Liver (tissue), 9 donors: ENCODE data around the gene DUS4L. TPM values are rescaled to one million over a fixed set of nuclear protein-coding genes. Genes with fewer than 3 reads are reported as not detected.

Experiments
- DNase-seq: peaks from one replicate; pipeline ENCODE4 v3.0.0-alpha.2; 2017; ENCODE audit warnings: low spot score
- H3K27ac ChIP-seq, 2 donors: one replicate each; pipeline ENCODE4 v1.7.0; 2013; ENCODE audit warnings: inconsistent platforms in 2 of 2, low read length in 2 of 2, control low read depth in 1 of 2, low read depth in 1 of 2, mild to moderate bottlenecking in 1 of 2
- H3K27me3 ChIP-seq, 4 donors: one replicate each; pipeline versions ENCODE4 v1.6.1 to v1.7.0; 2013; ENCODE audit warnings: low read length in 3 of 4, inconsistent platforms in 1 of 4, mild to moderate bottlenecking in 1 of 4, moderate library complexity in 1 of 4; ENCODE audit not compliant: control insufficient read depth in 4 of 4, insufficient read depth in 4 of 4
- H3K36me3 ChIP-seq, 4 donors: one replicate each; pipeline versions ENCODE4 v1.6.1 to v1.7.0; 2013; ENCODE audit warnings: low read length in 3 of 4, mild to moderate bottlenecking in 3 of 4, low read depth in 1 of 4, moderate library complexity in 1 of 4; ENCODE audit not compliant: control insufficient read depth in 4 of 4, insufficient read depth in 3 of 4
- H3K4me1 ChIP-seq, 4 donors: one replicate each; pipeline versions ENCODE4 v1.6.1 to v1.7.0; 2013; ENCODE audit warnings: low read length in 3 of 4, mild to moderate bottlenecking in 3 of 4, moderate library complexity in 1 of 4; ENCODE audit not compliant: control insufficient read depth in 4 of 4, insufficient read depth in 4 of 4
- H3K4me3 ChIP-seq, 3 donors: one replicate each; pipeline versions ENCODE4 v1.6.1 to v1.7.0; 2013; ENCODE audit warnings: low read length in 3 of 3, control low read depth in 1 of 3, low read depth in 1 of 3, mild to moderate bottlenecking in 1 of 3
- H3K9ac ChIP-seq, 2 donors: one replicate each; pipeline ENCODE4 v1.7.0; 2013; ENCODE audit warnings: low read length in 2 of 2, mild to moderate bottlenecking in 2 of 2, moderate library complexity in 2 of 2, control low read depth in 1 of 2, low read depth in 1 of 2
- H3K9me3 ChIP-seq, 4 donors: one replicate each; pipeline versions ENCODE4 v1.6.1 to v1.7.0; 2013; ENCODE audit warnings: low read length in 3 of 4; ENCODE audit not compliant: control insufficient read depth in 4 of 4
- EGR1 ChIP-seq, 2 donors: IDR thresholded peaks; 2 replicates each; pipeline ENCODE4 v1.6.1; 2016 to 2018; ENCODE audit warnings: antibody characterized with exemption in 2 of 2, low read depth in 2 of 2
- FOXA1 ChIP-seq: IDR thresholded peaks from 2 replicates; pipeline ENCODE4 v1.6.1; 2016; ENCODE audit warnings: antibody characterized with exemption
- FOXA2 ChIP-seq: IDR thresholded peaks from 2 replicates; pipeline ENCODE4 v1.6.1; 2016; ENCODE audit warnings: antibody characterized with exemption
- GABPA ChIP-seq, 2 donors: IDR thresholded peaks in 1 of 2; conservative IDR thresholded peaks in 1 of 2; 2 replicates each; pipeline ENCODE4 v1.6.1; 2016; ENCODE audit warnings: antibody characterized with exemption in 2 of 2, mild to moderate bottlenecking in 1 of 2, moderate library complexity in 1 of 2
- HNF4A ChIP-seq, 2 donors: conservative IDR thresholded peaks; 2 replicates each; pipeline ENCODE4 v1.6.1; 2016; ENCODE audit warnings: antibody characterized with exemption in 2 of 2, mild to moderate bottlenecking in 2 of 2
- HNF4G ChIP-seq: IDR thresholded peaks from 2 replicates; pipeline ENCODE4 v1.6.1; 2016; ENCODE audit warnings: antibody characterized with exemption
- JUND ChIP-seq, 2 donors: IDR thresholded peaks; 2 replicates each; pipeline ENCODE4 v1.6.1; 2016; ENCODE audit warnings: antibody characterized with exemption in 2 of 2
- NR2F2 ChIP-seq: IDR thresholded peaks from 2 replicates; pipeline ENCODE4 v1.6.1; 2016; ENCODE audit warnings: antibody characterized with exemption
- RAD21 ChIP-seq, 2 donors: IDR thresholded peaks; 2 replicates each; pipeline ENCODE4 v1.6.1; 2016; ENCODE audit warnings: antibody characterized with exemption in 2 of 2, mild to moderate bottlenecking in 2 of 2
- RXRA ChIP-seq, 2 donors: IDR thresholded peaks; 2 replicates each; pipeline ENCODE4 v1.6.1; 2017 to 2018; ENCODE audit warnings: antibody characterized with exemption in 2 of 2, mild to moderate bottlenecking in 1 of 2
- SP1 ChIP-seq: IDR thresholded peaks from 2 replicates; pipeline ENCODE4 v1.6.1; 2018; ENCODE audit warnings: antibody characterized with exemption, mild to moderate bottlenecking
- TAF1 ChIP-seq: conservative IDR thresholded peaks from 2 replicates; pipeline ENCODE4 v1.6.1; 2016; ENCODE audit warnings: antibody characterized with exemption, mild to moderate bottlenecking
- YY1 ChIP-seq: IDR thresholded peaks from 2 replicates; pipeline ENCODE4 v1.6.1; 2016; ENCODE audit warnings: antibody characterized with exemption, mild to moderate bottlenecking
- WGBS: extraction: QIAGEN DNeasy Blood & Tissue Kit; methylation state at CpG from one replicate; pipeline ENCODE4 v1.1.7; 2013; 5-methylcytosine and 5-hydroxymethylcytosine counted together
- polyA plus RNA-seq, 2 donors: library from polyadenylated mRNA; stranded (reverse) in 1 of 2; unstranded in 1 of 2; fragments of 200-250 nt in 1 of 2; fragments of >200 nt in 1 of 2; fragmentation: Nextera tagmentation in 1 of 2; extraction: Ambion mirVana in 1 of 2; gene quantifications; one replicate each; pipeline versions ENCODE4 v1.2.1 to v1.2.3, GENCODE V29; 2013 to 2015
- total RNA-seq, 2 donors: library from RNA; depleted of rRNA; stranded (reverse); fragments of >200 nt; gene quantifications; one replicate each; pipeline ENCODE4 v1.2.3, GENCODE V29; 2014
- TF ChIP-seq, protein P1 (sequence below): fragments of 150-350 bp; IDR thresholded peaks from 2 replicates; pipeline ENCODE4 v1.5.1; 2017; ENCODE audit warnings: improper control_type of control experiment, low read depth, low read length; ENCODE audit not compliant: missing input control
- TF ChIP-seq, protein P2 (sequence below): IDR thresholded peaks from 2 replicates; pipeline ENCODE4 v1.6.1; 2016; ENCODE audit warnings: antibody characterized with exemption
- TF ChIP-seq, protein P3 (sequence below): IDR thresholded peaks from 2 replicates; pipeline ENCODE4 v1.6.1; 2016; ENCODE audit warnings: antibody characterized with exemption, mild to moderate bottlenecking
- TF ChIP-seq, protein P4 (sequence below): IDR thresholded peaks from 2 replicates; pipeline ENCODE4 v1.6.1; 2016; ENCODE audit warnings: antibody characterized with exemption
- TF ChIP-seq, protein P5 (sequence below): IDR thresholded peaks from 2 replicates; pipeline ENCODE4 v1.6.1; 2016; ENCODE audit warnings: antibody characterized with exemption
- donor health status: healthy.
- donor health status: healthy.
- donor health status: healthy.
- donor health status: healthy.
- donor health status: healthy.

The DUS4L gene
- total and polyA plus RNA-seq, 4 donors: 1.9 to 5.3 (median 3.5) TPM

DNA sequence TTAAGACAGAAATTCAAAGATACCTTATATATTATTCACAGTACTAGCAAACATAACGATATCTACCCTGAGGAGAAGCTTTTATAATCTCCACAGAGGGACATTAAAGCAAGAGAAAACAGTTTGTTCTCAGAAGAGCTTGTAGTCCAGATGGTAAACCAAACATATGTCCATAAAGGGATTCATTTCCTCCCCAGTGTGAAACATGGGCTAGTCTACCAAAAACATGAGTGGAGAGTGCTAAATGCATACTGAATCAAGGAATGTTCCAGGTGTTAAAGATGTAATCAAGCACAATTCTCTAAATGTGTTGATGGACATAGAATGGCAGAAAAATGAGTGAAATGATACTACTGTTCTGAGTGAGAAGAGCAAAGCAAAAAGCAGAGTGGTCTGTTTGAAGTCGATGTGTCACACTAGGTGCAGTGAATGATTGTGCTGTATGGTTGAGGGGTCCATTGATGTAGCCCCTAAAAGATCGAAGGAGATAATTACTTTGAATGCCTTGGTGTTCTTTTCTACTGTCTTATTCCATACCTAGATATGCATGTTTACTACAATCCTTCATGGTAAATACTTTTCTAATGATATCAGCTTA is 41.5 kb downstream of the DUS4L start:
- Histone ChIP-seq H3K27ac (no peak overlapping the region), H3K4me3 (no peak overlapping the region), H3K27me3 (no peaks in the 10 kb centered on the region), H3K9ac (no peak overlapping the region), H3K36me3 (peaks cover 0 to 7% (median 4%) of the 10 kb centered on the region in 4 donors), H3K9me3 (no peaks in the 10 kb centered on the region), H3K4me1 (peaks cover 0 to 2% (median 0%) of the 10 kb centered on the region in 4 donors)
- TF ChIP-seq, protein P1, sequence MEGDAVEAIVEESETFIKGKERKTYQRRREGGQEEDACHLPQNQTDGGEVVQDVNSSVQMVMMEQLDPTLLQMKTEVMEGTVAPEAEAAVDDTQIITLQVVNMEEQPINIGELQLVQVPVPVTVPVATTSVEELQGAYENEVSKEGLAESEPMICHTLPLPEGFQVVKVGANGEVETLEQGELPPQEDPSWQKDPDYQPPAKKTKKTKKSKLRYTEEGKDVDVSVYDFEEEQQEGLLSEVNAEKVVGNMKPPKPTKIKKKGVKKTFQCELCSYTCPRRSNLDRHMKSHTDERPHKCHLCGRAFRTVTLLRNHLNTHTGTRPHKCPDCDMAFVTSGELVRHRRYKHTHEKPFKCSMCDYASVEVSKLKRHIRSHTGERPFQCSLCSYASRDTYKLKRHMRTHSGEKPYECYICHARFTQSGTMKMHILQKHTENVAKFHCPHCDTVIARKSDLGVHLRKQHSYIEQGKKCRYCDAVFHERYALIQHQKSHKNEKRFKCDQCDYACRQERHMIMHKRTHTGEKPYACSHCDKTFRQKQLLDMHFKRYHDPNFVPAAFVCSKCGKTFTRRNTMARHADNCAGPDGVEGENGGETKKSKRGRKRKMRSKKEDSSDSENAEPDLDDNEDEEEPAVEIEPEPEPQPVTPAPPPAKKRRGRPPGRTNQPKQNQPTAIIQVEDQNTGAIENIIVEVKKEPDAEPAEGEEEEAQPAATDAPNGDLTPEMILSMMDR: no peak
- TF ChIP-seq YY1 (no peak), GABPA (IDR thresholded peaks at IDR 0.05 in 1 of 2, conservative IDR thresholded peaks at IDR 0.05 in 1 of 2) (no peak), FOXA2 (no peak), SP1 (no peak), NR2F2 (no peak), RAD21 (IDR thresholded peaks at IDR 0.05) (no peak), TAF1 (no peak), RXRA (IDR thresholded peaks at IDR 0.05) (no peak), HNF4G (no peak), JUND (IDR thresholded peaks at IDR 0.05) (no peak), HNF4A (conservative IDR thresholded peaks at IDR 0.05) (no peak), EGR1 (IDR thresholded peaks at IDR 0.05; ENCODE audit: low read depth in 2 of 2) (no peak), FOXA1 (no peak)
- TF ChIP-seq, protein P2, sequence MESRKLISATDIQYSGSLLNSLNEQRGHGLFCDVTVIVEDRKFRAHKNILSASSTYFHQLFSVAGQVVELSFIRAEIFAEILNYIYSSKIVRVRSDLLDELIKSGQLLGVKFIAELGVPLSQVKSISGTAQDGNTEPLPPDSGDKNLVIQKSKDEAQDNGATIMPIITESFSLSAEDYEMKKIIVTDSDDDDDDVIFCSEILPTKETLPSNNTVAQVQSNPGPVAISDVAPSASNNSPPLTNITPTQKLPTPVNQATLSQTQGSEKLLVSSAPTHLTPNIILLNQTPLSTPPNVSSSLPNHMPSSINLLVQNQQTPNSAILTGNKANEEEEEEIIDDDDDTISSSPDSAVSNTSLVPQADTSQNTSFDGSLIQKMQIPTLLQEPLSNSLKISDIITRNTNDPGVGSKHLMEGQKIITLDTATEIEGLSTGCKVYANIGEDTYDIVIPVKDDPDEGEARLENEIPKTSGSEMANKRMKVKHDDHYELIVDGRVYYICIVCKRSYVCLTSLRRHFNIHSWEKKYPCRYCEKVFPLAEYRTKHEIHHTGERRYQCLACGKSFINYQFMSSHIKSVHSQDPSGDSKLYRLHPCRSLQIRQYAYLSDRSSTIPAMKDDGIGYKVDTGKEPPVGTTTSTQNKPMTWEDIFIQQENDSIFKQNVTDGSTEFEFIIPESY: no peak
- TF ChIP-seq, protein P3, sequence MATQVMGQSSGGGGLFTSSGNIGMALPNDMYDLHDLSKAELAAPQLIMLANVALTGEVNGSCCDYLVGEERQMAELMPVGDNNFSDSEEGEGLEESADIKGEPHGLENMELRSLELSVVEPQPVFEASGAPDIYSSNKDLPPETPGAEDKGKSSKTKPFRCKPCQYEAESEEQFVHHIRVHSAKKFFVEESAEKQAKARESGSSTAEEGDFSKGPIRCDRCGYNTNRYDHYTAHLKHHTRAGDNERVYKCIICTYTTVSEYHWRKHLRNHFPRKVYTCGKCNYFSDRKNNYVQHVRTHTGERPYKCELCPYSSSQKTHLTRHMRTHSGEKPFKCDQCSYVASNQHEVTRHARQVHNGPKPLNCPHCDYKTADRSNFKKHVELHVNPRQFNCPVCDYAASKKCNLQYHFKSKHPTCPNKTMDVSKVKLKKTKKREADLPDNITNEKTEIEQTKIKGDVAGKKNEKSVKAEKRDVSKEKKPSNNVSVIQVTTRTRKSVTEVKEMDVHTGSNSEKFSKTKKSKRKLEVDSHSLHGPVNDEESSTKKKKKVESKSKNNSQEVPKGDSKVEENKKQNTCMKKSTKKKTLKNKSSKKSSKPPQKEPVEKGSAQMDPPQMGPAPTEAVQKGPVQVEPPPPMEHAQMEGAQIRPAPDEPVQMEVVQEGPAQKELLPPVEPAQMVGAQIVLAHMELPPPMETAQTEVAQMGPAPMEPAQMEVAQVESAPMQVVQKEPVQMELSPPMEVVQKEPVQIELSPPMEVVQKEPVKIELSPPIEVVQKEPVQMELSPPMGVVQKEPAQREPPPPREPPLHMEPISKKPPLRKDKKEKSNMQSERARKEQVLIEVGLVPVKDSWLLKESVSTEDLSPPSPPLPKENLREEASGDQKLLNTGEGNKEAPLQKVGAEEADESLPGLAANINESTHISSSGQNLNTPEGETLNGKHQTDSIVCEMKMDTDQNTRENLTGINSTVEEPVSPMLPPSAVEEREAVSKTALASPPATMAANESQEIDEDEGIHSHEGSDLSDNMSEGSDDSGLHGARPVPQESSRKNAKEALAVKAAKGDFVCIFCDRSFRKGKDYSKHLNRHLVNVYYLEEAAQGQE: no peak
- TF ChIP-seq, protein P4, sequence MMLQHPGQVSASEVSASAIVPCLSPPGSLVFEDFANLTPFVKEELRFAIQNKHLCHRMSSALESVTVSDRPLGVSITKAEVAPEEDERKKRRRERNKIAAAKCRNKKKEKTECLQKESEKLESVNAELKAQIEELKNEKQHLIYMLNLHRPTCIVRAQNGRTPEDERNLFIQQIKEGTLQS: no peak
- TF ChIP-seq, protein P5, sequence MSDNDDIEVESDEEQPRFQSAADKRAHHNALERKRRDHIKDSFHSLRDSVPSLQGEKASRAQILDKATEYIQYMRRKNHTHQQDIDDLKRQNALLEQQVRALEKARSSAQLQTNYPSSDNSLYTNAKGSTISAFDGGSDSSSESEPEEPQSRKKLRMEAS: no peak
- WGBS: 97% methylated on average over 3 of the region's 3 CpGs
- no peak for DNase-seq
